WTC11 (cell line): ENCODE results near the gene PLCD1.

Experiments
- KAT7 ChIP-seq: sonication (generic); formaldehyde crosslinking; IDR thresholded peaks from 2 replicates; pipeline ENCODE4 v1.8.1; 2023; ENCODE audit warnings: missing genetic modification reagents, mild to moderate bottlenecking, borderline replicate concordance
- TF ChIP-seq, protein P1 (sequence below): fragments of 200-600 bp; IDR thresholded peaks from 2 replicates; pipeline ENCODE4 v1.8.0; 2022; ENCODE audit warnings: antibody characterized with exemption

DNA sequence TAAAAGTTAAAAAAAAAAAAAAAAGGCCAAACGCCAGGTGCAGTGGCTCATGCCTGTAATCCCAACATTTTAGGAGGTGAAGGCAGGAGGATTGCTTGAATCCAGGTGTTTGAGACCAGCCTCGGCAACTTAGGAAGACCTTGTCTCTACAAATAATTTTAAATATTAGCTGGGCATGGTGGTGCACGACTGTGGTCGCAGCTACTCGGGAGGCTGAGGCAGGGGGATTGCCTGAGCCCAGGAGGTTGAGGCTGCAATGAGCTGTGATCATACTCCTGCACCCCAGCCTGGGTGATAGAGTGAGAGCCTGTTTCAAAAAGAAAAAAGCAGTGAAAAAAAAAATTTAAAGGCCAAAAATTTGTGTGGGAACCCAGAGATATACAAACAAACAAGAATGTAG, 6.8 kb upstream of the PLCD1 start:
- TF ChIP-seq, protein P1, sequence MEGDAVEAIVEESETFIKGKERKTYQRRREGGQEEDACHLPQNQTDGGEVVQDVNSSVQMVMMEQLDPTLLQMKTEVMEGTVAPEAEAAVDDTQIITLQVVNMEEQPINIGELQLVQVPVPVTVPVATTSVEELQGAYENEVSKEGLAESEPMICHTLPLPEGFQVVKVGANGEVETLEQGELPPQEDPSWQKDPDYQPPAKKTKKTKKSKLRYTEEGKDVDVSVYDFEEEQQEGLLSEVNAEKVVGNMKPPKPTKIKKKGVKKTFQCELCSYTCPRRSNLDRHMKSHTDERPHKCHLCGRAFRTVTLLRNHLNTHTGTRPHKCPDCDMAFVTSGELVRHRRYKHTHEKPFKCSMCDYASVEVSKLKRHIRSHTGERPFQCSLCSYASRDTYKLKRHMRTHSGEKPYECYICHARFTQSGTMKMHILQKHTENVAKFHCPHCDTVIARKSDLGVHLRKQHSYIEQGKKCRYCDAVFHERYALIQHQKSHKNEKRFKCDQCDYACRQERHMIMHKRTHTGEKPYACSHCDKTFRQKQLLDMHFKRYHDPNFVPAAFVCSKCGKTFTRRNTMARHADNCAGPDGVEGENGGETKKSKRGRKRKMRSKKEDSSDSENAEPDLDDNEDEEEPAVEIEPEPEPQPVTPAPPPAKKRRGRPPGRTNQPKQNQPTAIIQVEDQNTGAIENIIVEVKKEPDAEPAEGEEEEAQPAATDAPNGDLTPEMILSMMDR: no peak
- no peak for TF ChIP-seq KAT7 (CRISPR knock-in tag)
